Endothelial cell of umbilical vein (primary cell): ENCODE measurements around the gene RDX. TPM values are rescaled to one million over a fixed set of nuclear protein-coding genes. Genes with fewer than 3 reads are reported as not detected.
A peak's percentile ranks its signal among the peaks of the same experiment; 100 is the strongest.

Experiments
- BruUV-seq: library from RNA; stranded (reverse); fragments of 400-500 nt; replicated peaks from 2 replicates; lab custom pipeline; 2021; lab: Mats Ljungman, UMichigan
- CTCF ChIA-PET: fragments of 300-600, 350-600 bp; sonication (Branson Sonifier 250); formaldehyde crosslinking; loops from one replicate; lab custom pipeline; 2021; ENCODE audit warnings: antibody characterized with exemption, inconsistent platforms; lab: Charles Lee
- POLR2A ChIA-PET: fragments of 300-600, 350-600 bp; sonication (Branson Sonifier 250); formaldehyde crosslinking; loops from one replicate; lab custom pipeline; 2021; ENCODE audit warnings: antibody characterized with exemption, inconsistent platforms; lab: Charles Lee
- DNase-seq: peaks from one replicate; pipeline ENCODE4 v3.0.0-alpha.2; 2011; ENCODE audit warnings: low read depth, low spot score
- FAIRE-seq: peaks from 2 replicates; lab custom pipeline; 2011; peaks lifted over from hg19 to GRCh38; lab: Jason Lieb, UNC
- H2AFZ ChIP-seq: 2 replicates; pipeline ENCODE4 v1.6.0; 2012; ENCODE audit warnings: low read depth, low read length, control low read depth, inconsistent platforms
- H3K27ac ChIP-seq: 2 replicates; pipeline ENCODE4 v1.5.1; 2011; ENCODE audit warnings: low read depth, mild to moderate bottlenecking, control low read depth, low read length, moderate library complexity; ENCODE audit not compliant: insufficient read depth
- H3K27me3 ChIP-seq, 2 experiments: 2 replicates each; pipeline versions ENCODE4 v1.6.0 to v1.6.1; 2011; ENCODE audit warnings: low read length in 2 of 2, mixed read lengths in 1 of 2; ENCODE audit not compliant: control insufficient read depth in 2 of 2, insufficient read depth in 2 of 2
- H3K36me3 ChIP-seq, 2 experiments: 2 replicates in 1 of 2; 3 replicates in 1 of 2; pipeline ENCODE4 v1.5.1; 2011; ENCODE audit warnings: low read length in 2 of 2, mild to moderate bottlenecking in 1 of 2, moderate library complexity in 1 of 2; ENCODE audit not compliant: control insufficient read depth in 2 of 2, insufficient read depth in 2 of 2; ENCODE audit errors: extremely low read depth in 1 of 2
- H3K4me1 ChIP-seq: 3 replicates; pipeline ENCODE4 v1.5.1; 2011; ENCODE audit warnings: mild to moderate bottlenecking, low read length; ENCODE audit not compliant: control insufficient read depth, insufficient read depth; ENCODE audit errors: extremely low read depth
- H3K4me2 ChIP-seq: 2 replicates; pipeline ENCODE4 v1.6.1; 2011; ENCODE audit warnings: low read length, control low read depth, mixed read lengths; ENCODE audit not compliant: insufficient read depth
- H3K4me3 ChIP-seq, 3 experiments: fragments of 200-600 bp in 1 of 3; sonication (generic), shearing (Covaris generic) in 1 of 3; replicated peaks in 1 of 3; 2 replicates each; pipeline ENCODE4 v1.5.1; 2011 to 2016; ENCODE audit warnings: control low read depth in 3 of 3, low read length in 3 of 3, mild to moderate bottlenecking in 2 of 3, inconsistent platforms in 1 of 3, low read depth in 1 of 3, moderate library complexity in 1 of 3; ENCODE audit not compliant: insufficient read depth in 1 of 3
- H3K79me2 ChIP-seq: 2 replicates; pipeline ENCODE4 v1.6.0; 2012; ENCODE audit warnings: low read length, inconsistent platforms; ENCODE audit not compliant: control insufficient read depth, insufficient read depth
- H3K9ac ChIP-seq: replicated peaks from 2 replicates; pipeline ENCODE3; 2011; ENCODE audit warnings: low read length, control low read depth; ENCODE audit not compliant: insufficient read depth; ENCODE audit errors: extremely low read depth
- H3K9me1 ChIP-seq: replicated peaks from 3 replicates; pipeline ENCODE4 v1.6.0; 2011; ENCODE audit warnings: mild to moderate bottlenecking, low read length; ENCODE audit not compliant: control insufficient read depth, insufficient read depth; ENCODE audit errors: extremely low read depth
- H3K9me3 ChIP-seq: replicated peaks from 2 replicates; pipeline ENCODE4 v1.5.1; 2012; ENCODE audit warnings: low read length, inconsistent platforms; ENCODE audit not compliant: control insufficient read depth, insufficient read depth
- H4K20me1 ChIP-seq: replicated peaks from 2 replicates; pipeline ENCODE3; 2011; ENCODE audit warnings: mild to moderate bottlenecking, low read length; ENCODE audit not compliant: control insufficient read depth, insufficient read depth; ENCODE audit errors: extremely low read depth
- EZH2 ChIP-seq: IDR thresholded peaks from 2 replicates; pipeline ENCODE4 v1.6.1; 2012; ENCODE audit warnings: borderline replicate concordance, low read depth, mild to moderate bottlenecking, moderate library complexity, low read length, inconsistent platforms; ENCODE audit not compliant: severe bottlenecking
- GATA2 ChIP-seq: IDR thresholded peaks from 2 replicates; pipeline ENCODE4 v1.7.0; 2011; ENCODE audit warnings: low read depth, mild to moderate bottlenecking, moderate library complexity, mixed read lengths, low read length; ENCODE audit not compliant: insufficient read length, insufficient read depth
- JUN ChIP-seq: IDR thresholded peaks from 2 replicates; pipeline ENCODE4 v1.6.1; 2011; ENCODE audit warnings: borderline replicate concordance, low read depth; ENCODE audit not compliant: insufficient read length, insufficient read depth
- POLR2A ChIP-seq: IDR thresholded peaks from 2 replicates; pipeline ENCODE4 v1.6.1; 2012; ENCODE audit warnings: low read depth, mild to moderate bottlenecking, control low read depth, low read length
- POLR2AphosphoS5 ChIP-seq: IDR thresholded peaks from 2 replicates; pipeline ENCODE4 v1.6.1; 2012; ENCODE audit warnings: low read depth, mild to moderate bottlenecking, control low read depth, low read length, moderate library complexity; ENCODE audit not compliant: insufficient read depth
- dilution Hi-C: fragments of 300-500 bp; cut with MboI; formaldehyde crosslinking; loops from one replicate; pipeline ENCODE4 v1.15.0; 2019; ENCODE audit warnings: low sequenced_read_pairs; ENCODE audit not compliant: extremely low pct_ligation_motif_present
- intact Hi-C: fragments of 100-400 bp; cut with micrococcal nuclease; formaldehyde crosslinking; loops from one replicate; pipeline ENCODE4 v1.10.0; 2022
- polyA plus RNA-seq, 4 experiments: library from polyadenylated mRNA; depleted of rRNA in 3 of 4; stranded (reverse) in 3 of 4; unstranded in 1 of 4; fragments of >200 nt; gene quantifications; 2 replicates each; pipeline versions ENCODE4 v1.2.1 to v1.2.3, GENCODE V29; 2011 to 2012; ENCODE audit warnings: missing spikeins in 1 of 4
- total RNA-seq: library from RNA; stranded (reverse); gene quantifications from 2 replicates; pipeline ENCODE4 v1.2.3, GENCODE V29; 2021
- TF ChIP-seq, protein P1 (sequence below), 2 donors: IDR thresholded peaks; 1 replicate in 1 of 2; 2 replicates in 1 of 2; pipeline ENCODE4 v1.5.1; 2011; ENCODE audit warnings: low read length in 2 of 2, mild to moderate bottlenecking in 2 of 2, moderate library complexity in 2 of 2, control low read depth in 1 of 2, inconsistent platforms in 1 of 2, low read depth in 1 of 2; ENCODE audit not compliant: insufficient read depth in 1 of 2; ENCODE audit errors: extremely low read depth in 1 of 2

The RDX gene
- total and polyA plus RNA-seq, 2 donors (not counting 3 experiments of a cell fraction or from before 2014, with no cell fraction given), result 47.9 to 280 TPM

DNA sequence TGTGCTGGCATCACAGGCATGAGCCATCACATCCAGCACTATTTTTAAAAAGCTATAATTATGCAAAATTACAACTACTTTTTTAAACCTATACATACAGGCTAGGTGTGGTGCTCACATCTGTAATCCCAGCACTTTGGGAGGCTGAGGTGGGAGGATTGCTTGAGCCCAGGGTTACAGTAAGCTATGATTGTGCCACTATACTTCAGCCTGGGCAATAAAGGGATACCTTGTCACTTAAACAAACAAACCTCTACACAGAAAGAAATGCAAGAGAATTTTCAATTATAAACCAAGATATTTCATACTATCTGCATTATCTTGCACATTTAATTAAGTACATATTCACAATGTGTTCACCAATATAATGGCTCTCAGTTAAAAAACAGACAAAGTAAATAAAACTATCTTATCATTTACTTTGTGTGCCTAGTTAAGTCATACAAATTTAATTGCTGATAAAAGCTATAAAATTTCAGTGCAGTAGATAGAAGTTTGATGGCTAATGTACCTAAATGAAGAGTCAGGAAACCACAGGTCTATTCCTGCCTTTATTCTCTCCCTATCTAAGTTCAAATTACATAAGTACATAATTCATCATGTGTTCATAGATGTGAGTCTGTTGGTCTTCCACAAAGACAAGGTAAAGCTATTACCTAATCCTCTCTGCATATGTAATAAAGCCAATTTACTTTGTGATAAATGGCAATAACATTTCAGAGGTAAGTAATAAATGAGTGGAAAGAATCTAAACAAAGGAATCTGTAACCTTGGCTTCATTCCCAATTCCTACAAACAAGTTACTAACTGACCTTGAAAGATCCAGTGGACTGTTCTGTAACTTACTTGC is 9.0 kb upstream of the RDX start:
- peak; percentile 79 for DNase-seq
- intact Hi-C loops, result loop anchor here (1.0 kb wide), 1 partner anchor 8 kb away; no protein-coding TSS in a partner anchor

More for the DNA sequence above, 9.0 kb upstream of the RDX start:
- FAIRE-seq, result peak; percentile 81
- no peak overlapping the region for H3K4me3 ChIP-seq
- H3K27ac ChIP-seq, result no peak overlapping the region
- H3K79me2 ChIP-seq, result no peaks in the 10 kb centered on the region
- H4K20me1 ChIP-seq, result no peaks in the 10 kb centered on the region
- H3K27me3 ChIP-seq, result no peaks in the 10 kb centered on the region
- no peaks in the 10 kb centered on the region for H3K36me3 ChIP-seq
- peaks cover 11% of the 10 kb centered on the region for H3K4me1 ChIP-seq
- TF ChIP-seq POLR2AphosphoS5, result no peak
- no peak for TF ChIP-seq GATA2
- no peak for TF ChIP-seq JUN
- TF ChIP-seq POLR2A, result no peak
- no peak for TF ChIP-seq EZH2
- TF ChIP-seq, protein P1, sequence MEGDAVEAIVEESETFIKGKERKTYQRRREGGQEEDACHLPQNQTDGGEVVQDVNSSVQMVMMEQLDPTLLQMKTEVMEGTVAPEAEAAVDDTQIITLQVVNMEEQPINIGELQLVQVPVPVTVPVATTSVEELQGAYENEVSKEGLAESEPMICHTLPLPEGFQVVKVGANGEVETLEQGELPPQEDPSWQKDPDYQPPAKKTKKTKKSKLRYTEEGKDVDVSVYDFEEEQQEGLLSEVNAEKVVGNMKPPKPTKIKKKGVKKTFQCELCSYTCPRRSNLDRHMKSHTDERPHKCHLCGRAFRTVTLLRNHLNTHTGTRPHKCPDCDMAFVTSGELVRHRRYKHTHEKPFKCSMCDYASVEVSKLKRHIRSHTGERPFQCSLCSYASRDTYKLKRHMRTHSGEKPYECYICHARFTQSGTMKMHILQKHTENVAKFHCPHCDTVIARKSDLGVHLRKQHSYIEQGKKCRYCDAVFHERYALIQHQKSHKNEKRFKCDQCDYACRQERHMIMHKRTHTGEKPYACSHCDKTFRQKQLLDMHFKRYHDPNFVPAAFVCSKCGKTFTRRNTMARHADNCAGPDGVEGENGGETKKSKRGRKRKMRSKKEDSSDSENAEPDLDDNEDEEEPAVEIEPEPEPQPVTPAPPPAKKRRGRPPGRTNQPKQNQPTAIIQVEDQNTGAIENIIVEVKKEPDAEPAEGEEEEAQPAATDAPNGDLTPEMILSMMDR (IDR thresholded peaks at IDR 0.05; ENCODE audit: extremely low read depth in 1 of 2, insufficient read depth in 1 of 2, low read depth in 1 of 2, low read length in 2 of 2), result no peak
- H3K9me3 ChIP-seq, result no peaks in the 10 kb centered on the region
- dilution Hi-C loops, result no loop called here
- CTCF ChIA-PET, result interaction anchor here (1.7 to 3.1 kb wide), 2 partner anchors 8 to 62 kb away, joined by 5 to 9 read pairs; partner anchors contain the start of gene RDX
- no TSS peak for BruUV-seq
- H2AFZ ChIP-seq, result no peak overlapping the region
- H3K4me2 ChIP-seq, result peak overlapping the region; percentile 44
- H3K9ac ChIP-seq, result no peak overlapping the region
- H3K9me1 ChIP-seq, result no peaks in the 10 kb centered on the region
- POLR2A ChIA-PET, result interaction anchor here (0.6 kb wide), 1 partner anchor 51 kb away, joined by 5 read pairs; no protein-coding TSS in a partner anchor
